Measurements from ENCODE around the gene ATP6AP1.

The ATP6AP1 gene

GRCh38 chrX:154445776-154446175, 17.3 kb downstream of the ATP6AP1 start:
- in situ Hi-C loops (cut with MboI; ENCODE audit: low sequenced_read_pairs) = no loop called here

DNA sequence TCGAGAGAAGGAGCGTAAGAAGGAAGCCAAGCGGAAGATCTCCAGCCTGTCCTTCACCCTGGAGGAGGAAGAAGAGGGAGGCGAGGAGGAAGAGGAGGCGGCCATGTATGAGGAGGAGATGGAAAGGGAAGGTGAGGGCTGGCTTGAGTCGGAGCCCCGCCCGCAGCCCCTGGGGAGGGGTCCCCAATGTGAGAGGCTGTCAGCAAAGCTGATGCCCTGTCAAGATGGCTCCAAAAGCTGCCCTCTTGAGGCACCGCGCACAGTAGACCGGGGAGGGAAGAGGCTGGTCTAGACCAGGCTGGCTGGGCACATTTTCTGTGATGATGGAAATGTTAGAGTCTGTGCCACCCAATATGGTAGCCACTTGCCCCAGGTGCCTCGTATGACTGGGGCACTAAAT, 18.0 kb downstream of the ATP6AP1 start:
- in situ Hi-C loops (cut with MboI; ENCODE audit: low sequenced_read_pairs) = no loop called here

DNA sequence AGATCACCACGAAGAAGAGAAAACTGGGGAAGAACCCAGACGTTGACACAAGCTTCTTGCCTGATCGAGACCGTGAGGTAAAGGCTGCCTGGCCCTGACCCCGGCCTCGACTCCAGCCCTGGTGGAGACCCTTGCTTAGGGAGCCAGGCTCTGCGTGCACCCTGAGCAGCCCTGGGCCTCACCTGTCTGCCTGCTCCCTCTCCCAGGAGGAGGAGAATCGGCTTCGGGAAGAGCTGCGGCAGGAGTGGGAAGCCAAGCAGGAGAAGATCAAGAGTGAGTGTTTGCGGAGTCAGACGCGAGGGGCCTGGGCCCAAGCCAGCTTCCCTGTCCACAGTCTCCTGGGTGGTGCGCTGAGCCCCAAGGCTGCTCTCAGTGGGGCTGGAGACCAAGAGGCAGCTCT, 20.0 kb downstream of the ATP6AP1 start:
- in situ Hi-C loops (cut with MboI; ENCODE audit: low sequenced_read_pairs) = no loop called here

- in situ Hi-C loops (cut with MboI; ENCODE audit: low sequenced_read_pairs) = no loop called here
Observed at GRCh38 chrX:154449618-154450017, 21.1 kb downstream of the ATP6AP1 start.

- in situ Hi-C loops (cut with MboI; ENCODE audit: low sequenced_read_pairs) = no loop called here
Observed at GRCh38 chrX:154450312-154450711, 21.8 kb downstream of the ATP6AP1 start.

DNA sequence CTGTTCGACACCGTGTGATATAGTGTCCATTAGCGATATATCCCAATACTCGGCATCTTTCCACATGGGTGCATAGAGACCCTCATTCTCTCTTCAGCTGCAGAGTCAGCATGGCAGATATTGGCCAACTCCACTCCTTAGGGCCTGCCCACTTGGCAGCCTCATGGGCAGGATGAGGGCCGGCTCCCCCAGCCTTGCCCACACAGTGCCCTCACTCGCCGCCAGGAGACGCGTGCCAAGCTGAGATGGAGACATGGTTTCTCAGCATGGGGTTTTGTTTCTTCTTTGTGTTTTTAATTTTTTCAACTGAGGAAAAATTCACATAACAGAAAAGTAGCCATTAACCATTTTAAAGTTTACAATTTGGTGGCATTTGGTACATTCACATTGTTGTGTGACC, 24.3 kb downstream of the ATP6AP1 start:
- in situ Hi-C loops (cut with MboI; ENCODE audit: low sequenced_read_pairs) = no loop called here

DNA sequence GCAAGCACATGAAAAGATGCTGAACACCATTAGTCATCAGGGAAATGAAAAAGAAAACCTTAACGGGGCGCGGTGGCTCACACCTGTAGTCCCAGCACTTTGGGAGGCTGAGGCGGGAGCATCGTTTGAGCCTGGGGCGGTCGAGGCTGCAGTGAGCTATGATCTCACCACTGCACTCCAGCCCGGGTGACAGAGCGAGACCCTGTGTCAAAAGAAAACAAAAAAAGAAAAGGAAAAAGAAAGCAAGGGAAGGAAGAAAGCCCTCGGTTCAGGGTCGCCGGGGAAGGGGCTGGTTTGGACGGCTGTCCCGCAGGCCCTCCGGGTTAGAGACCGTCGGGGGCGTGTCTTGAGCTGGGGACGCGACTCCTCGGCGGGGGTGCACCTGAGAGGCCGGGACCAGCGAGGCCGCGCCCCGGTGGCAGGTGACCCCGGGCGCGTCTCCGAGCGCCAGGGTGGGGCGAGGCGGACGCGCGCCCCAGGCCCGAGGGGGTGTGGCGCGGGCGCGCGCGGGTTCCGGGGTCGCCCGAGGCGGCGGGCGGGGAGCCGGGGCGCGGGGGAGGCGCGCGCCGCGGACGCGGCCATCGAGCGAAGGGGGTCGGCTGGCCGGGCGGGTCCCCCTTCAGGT, 29.1 kb downstream of the ATP6AP1 start:
- in situ Hi-C loops (cut with MboI; ENCODE audit: low sequenced_read_pairs) = no loop called here

DNA sequence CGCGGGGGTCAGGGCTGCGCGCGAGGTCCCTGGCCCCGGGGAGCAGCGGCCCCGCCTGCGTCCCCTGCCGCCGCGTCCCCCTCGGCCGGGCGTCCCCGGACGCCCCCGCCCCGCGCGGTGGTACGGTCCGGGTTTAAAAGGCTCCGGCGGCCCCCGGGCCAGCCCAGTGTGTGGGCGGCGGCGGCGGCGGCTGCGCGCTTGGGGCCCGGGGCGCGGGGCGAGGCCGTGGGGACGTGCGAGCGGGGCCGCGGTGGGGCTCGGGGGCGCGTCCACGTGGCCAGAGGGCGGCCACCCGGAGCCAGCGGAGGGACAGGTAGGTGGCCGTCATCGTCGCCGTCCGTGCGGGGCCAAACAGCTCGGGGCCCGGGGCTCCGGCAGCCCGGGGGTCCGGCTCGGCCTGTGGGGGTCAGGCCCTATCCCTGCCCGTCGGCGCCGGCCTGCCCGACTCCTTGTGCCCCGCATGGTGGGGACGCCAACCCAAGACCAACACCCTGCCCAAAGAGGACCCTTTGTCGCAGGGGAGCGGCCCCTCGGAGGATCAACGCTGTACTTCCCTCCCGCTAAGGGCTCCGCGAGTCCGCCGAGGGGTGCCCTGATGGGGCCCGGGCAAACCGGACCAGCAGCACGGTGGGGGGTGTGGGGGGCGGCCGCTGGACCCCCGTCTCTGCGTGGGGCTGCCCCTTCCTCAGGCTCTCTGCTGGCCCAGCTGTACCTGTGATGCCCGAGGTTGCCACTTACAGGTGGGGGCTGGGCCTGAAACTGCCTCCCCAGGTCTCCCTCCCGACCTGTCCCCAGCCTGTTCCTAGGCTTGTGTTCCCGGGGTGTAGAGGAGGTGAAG, 29.9 kb downstream of the ATP6AP1 start, which contains the start of gene PLXNA3:
TSS of gene PLXNA3 (plus strand) at position 166 of the 838 bp plus-strand sequence. CDS start 1,903 bp downstream, outside the sequence.
- in situ Hi-C loops (cut with MboI; ENCODE audit: low sequenced_read_pairs) = no loop called here

GRCh38 chrX:154458954-154459778, 30.7 kb downstream of the ATP6AP1 start:
- in situ Hi-C loops (cut with MboI; ENCODE audit: low sequenced_read_pairs) = no loop called here

DNA sequence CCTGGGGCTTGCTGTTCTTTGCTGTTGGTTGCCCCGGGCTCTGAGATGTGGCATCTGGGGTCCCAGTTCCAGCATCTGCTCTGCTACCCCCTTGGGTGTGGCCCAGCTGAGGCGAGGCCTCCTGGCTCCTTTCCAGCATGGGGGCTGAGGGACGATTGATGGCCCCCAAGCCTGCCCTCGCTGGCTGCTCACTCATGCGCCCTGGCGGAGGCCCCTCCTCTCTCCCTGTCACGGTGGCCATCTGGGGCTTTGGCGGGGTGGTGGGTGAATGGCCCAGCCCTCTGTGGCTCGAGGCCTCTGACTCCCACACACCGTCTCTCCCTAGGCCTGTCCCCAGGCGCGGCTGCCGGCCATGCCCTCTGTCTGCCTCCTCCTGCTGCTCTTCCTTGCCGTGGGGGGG, 31.4 kb downstream of the ATP6AP1 start:
- in situ Hi-C loops (cut with MboI; ENCODE audit: low sequenced_read_pairs) = no loop called here

DNA sequence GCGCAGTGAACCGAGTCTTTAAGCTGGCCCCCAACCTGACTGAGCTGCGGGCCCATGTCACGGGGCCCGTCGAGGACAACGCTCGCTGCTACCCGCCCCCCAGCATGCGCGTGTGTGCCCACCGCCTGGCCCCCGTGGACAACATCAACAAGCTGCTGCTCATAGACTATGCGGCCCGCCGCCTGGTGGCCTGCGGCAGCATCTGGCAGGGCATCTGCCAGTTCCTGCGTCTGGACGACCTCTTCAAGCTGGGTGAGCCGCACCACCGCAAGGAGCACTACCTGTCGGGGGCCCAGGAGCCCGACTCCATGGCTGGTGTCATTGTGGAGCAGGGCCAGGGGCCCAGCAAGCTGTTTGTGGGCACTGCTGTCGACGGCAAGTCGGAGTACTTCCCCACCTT, 31.8 kb downstream of the ATP6AP1 start:
- in situ Hi-C loops (cut with MboI; ENCODE audit: low sequenced_read_pairs) = no loop called here

DNA sequence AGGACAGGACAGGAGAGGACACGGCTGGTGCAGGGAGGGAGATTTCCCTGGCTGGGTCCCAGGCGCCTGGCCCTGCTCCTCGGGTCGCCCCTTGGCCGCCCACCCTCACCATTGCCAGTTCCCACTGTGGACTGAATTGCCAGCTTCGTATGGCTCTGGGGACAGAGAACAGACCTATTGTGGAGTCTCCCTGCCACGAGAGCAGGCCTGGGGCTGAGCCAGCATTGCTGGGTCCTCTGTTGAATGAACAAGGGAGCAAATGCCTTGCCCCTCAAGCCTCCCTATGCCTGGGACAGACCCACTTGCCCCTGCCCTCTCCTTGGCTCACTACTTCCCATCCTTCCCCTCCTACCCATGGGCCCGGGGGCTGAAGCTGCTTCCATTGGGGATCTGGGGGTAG, 33.9 kb downstream of the ATP6AP1 start:
- in situ Hi-C loops (cut with MboI; ENCODE audit: low sequenced_read_pairs) = no loop called here

DNA sequence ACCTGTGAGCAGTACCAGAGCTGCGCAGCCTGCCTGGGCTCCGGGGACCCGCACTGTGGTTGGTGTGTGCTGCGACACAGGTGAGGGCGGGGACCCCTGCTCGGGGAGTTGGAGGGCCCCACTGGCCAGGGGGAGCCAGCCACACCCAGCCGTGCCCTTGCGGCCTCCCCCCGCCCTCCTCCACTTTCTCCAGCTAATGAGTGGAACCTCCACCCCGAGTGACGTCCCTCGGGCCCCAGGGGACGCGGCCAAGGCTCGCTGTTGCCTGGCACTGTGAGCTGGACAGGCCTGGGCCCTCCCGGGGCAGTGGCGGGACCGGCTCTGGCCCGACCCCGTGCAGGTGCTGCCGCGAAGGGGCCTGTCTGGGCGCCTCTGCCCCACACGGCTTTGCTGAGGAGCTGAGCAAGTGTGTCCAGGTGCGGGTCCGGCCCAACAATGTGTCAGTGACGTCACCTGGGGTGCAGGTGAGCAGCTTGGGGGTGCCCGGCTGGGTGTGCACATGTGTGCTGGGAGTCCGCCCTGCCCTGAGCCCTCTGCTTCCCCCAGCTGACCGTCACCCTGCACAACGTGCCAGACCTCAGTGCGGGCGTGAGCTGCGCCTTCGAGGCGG, 35.2 kb downstream of the ATP6AP1 start:
- in situ Hi-C loops (cut with MboI; ENCODE audit: low sequenced_read_pairs) = no loop called here

- in situ Hi-C loops (cut with MboI; ENCODE audit: low sequenced_read_pairs) = no loop called here
Observed at GRCh38 chrX:154464806-154465365, 36.4 kb downstream of the ATP6AP1 start.

DNA sequence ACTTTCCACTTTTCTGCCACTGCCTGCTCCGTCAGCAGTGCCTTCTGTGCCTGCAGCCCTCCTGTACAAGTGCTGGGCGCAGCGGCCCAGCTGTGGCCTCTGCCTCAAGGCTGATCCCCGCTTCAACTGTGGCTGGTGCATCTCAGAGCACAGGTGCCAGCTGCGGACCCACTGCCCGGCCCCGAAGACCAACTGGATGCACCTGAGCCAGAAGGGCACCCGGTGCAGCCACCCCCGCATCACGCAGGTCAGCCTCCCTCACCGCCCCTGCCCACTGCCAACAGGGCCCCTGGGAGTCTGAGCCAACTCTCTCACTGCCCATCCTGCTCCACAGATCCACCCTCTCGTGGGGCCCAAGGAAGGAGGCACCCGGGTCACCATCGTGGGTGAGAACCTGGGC, 37.1 kb downstream of the ATP6AP1 start:
- in situ Hi-C loops (cut with MboI; ENCODE audit: low sequenced_read_pairs) = no loop called here

DNA sequence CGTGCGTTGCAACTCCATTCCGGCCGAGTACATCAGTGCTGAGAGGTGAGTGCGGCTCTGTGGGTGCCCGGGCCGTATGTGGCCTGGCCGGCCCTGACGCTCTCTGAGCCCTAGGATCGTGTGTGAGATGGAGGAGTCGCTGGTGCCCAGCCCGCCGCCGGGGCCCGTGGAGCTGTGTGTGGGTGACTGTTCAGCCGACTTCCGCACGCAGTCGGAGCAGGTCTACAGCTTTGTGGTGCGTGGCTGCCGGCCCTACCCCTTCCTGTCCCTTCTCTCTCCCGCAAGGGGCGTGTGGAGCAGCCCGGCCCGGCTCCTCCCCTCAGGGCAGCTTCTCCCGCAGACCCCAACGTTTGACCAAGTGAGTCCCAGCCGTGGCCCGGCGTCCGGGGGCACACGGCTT, 37.6 kb downstream of the ATP6AP1 start:
- in situ Hi-C loops (cut with MboI; ENCODE audit: low sequenced_read_pairs) = no loop called here

- in situ Hi-C loops (cut with MboI; ENCODE audit: low sequenced_read_pairs) = no loop called here
Observed at GRCh38 chrX:154466907-154467306, 38.4 kb downstream of the ATP6AP1 start.

GRCh38 chrX:154467556-154467955, 39.1 kb downstream of the ATP6AP1 start:
- in situ Hi-C loops (cut with MboI; ENCODE audit: low sequenced_read_pairs) = no loop called here

DNA sequence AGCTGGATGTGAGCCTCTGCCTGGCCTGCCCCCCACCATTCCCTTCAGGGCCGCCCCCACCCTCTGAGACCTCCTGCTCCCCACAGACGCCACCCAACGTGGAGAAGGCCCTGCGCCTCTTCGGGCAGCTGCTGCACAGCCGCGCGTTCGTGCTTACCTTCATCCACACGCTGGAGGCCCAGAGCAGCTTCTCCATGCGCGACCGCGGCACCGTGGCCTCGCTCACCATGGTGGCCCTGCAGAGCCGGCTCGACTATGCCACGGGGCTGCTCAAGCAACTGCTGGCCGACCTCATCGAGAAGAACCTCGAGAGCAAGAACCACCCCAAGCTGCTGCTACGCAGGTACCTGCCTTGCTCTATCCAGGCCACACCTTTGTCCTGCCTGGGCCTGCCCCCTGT, 39.7 kb downstream of the ATP6AP1 start:
- in situ Hi-C loops (cut with MboI; ENCODE audit: low sequenced_read_pairs) = no loop called here

- in situ Hi-C loops (cut with MboI; ENCODE audit: low sequenced_read_pairs) = no loop called here
Observed at GRCh38 chrX:154469114-154469513, 40.6 kb downstream of the ATP6AP1 start.

DNA sequence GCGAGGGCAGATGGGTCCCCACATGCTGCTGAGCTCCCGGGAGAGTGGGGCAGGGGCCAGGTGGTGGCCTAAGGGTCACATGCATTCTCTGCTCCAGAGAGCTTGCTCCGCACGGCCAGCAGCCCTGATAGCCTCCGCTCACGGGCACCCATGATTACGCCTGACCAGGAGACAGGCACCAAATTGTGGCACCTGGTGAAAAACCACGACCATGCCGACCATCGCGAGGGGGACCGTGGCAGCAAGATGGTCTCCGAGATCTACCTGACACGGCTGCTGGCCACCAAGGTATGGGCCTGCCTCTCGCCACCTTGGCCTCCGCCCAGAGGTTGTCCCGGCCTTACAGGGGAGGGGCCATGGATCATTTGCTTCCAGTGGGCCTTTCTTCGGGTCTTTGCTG, 41.4 kb downstream of the ATP6AP1 start:
- in situ Hi-C loops (cut with MboI; ENCODE audit: low sequenced_read_pairs) = no loop called here
